ENCODE results near the gene FCGR3A.
A peak's percentile ranks its signal among the peaks of the same experiment; 100 is the strongest.
"Not testable (repeated sequence)": the region's sequence is repeated elsewhere in the genome, so short reads cannot be mapped to it uniquely, and the experiment has no call there.

FCGR3A gene

DNA sequence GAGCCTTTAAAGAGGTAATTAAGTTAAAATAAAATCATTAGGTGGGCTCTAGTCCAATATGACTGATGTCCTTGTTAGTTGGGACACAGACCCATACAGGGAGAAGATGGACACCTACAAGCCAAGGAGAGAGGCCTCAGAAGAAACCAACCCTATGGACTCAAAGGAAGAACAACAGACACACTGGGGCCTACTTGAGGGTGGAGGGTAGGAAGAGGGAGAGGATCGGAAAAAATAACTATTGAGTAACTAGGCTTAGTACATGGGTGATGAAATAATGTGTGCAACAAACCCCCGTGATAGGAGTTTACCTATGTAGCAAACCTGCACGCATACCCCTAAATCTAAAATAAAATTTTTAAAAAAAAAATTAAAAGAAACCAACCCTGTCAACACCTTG lies 4.7 kb upstream of the FCGR3A start:
- not testable (repeated sequence) for H3K4me1 ChIP-seq (ENCODE audit: control insufficient read depth, low read depth, low read length); H3K27ac ChIP-seq (ENCODE audit: low read length); H3K27me3 ChIP-seq (ENCODE audit: control insufficient read depth, insufficient read depth, low read length); H3K4me3 ChIP-seq (ENCODE audit: low read length); H3K9ac ChIP-seq (ENCODE audit: low read length); H3K36me3 ChIP-seq (ENCODE audit: control insufficient read depth, low read depth, low read length); H3K9me3 ChIP-seq (ENCODE audit: control insufficient read depth, low read depth, low read length)

DNA sequence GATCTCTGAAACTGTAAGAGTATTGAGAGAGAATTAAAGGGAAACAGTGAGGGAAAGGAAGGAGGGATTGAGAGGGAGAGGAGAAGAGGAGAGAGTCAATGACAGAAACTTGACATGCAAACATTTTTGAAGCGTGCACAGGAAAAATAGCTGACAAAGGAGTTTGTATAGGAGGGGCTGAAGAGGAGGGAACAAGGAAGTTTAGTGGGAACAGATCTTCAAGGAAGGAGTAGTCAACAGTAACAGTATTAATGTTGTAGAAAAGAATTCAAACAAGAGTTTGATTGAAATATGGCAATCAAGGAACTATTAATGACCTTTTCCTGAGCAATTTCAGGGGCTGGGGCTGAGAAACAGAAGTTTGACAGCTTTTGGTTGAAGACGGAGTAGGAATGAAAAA lies 4.0 kb upstream of the FCGR3A start:
- H3K27me3 ChIP-seq (ENCODE audit: control insufficient read depth, insufficient read depth, low read length); H3K4me1 ChIP-seq (ENCODE audit: control insufficient read depth, low read depth, low read length); H3K36me3 ChIP-seq (ENCODE audit: control insufficient read depth, low read depth, low read length); H3K9ac ChIP-seq (ENCODE audit: low read length); H3K9me3 ChIP-seq (ENCODE audit: control insufficient read depth, low read depth, low read length); H3K27ac ChIP-seq (ENCODE audit: low read length); H3K4me3 ChIP-seq (ENCODE audit: low read length): not testable (repeated sequence)

DNA sequence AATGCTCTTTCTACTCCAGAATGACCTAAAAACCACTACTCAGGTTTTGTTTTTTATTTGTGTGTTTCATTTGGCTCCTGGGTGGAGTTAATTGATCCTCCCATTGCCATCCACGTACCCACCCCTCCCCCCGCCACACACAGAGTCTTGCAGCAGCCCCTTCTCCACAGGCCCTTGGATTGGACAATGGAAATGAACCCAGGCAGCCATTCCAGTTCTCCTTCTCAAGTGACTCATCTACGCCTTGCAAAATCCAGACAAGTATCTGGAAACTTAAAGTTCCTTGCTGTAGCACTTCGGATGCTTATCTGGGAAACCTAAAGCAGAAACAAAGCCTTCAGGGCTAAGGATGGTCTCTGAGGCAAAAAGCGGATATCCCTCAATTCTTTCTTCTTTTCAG lies 1.3 kb upstream of the FCGR3A start:
- not testable (repeated sequence) for H3K36me3 ChIP-seq (ENCODE audit: control insufficient read depth, low read depth, low read length); H3K9ac ChIP-seq (ENCODE audit: low read length); H3K4me1 ChIP-seq (ENCODE audit: control insufficient read depth, low read depth, low read length); H3K27ac ChIP-seq (ENCODE audit: low read length); H3K9me3 ChIP-seq (ENCODE audit: control insufficient read depth, low read depth, low read length); H3K27me3 ChIP-seq (ENCODE audit: control insufficient read depth, insufficient read depth, low read length); H3K4me3 ChIP-seq (ENCODE audit: low read length)

DNA sequence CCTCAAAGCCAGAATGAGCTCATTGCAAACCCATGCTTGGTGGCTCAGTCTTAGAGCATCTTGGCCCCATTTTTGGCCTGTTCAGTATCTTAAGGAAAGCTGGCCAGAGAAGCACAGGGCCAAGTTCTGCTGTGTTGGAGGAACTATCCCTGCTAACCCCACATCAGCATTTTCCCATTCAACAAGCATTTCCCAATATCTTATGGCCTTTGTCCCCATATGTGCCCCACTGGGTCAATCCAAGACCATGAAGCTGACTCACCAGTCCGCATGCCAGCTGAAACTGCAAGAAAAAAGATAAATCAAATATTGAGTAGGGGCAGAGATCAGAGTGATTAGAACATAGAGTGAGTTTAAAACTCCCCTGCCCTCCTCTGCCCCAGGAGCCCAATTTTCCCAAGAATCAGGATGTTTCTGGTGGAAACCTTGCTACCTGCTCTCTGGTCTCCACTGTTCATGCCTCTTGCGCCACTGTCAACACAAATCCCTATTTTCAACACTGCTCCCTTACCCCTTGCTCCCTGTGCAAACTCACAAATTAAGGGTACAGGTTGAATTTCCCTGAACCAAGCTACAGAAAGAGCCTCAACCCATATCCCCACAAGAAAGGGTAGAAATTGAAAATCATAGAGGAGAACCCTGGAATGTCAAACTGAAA lies 740 bp downstream of the FCGR3A start:
- not testable (repeated sequence) for H3K9me3 ChIP-seq (ENCODE audit: control insufficient read depth, low read depth, low read length); H3K36me3 ChIP-seq (ENCODE audit: control insufficient read depth, low read depth, low read length); H3K4me3 ChIP-seq (ENCODE audit: low read length); H3K27ac ChIP-seq (ENCODE audit: low read length); H3K9ac ChIP-seq (ENCODE audit: low read length); H3K4me1 ChIP-seq (ENCODE audit: control insufficient read depth, low read depth, low read length); H3K27me3 ChIP-seq (ENCODE audit: control insufficient read depth, insufficient read depth, low read length)

DNA sequence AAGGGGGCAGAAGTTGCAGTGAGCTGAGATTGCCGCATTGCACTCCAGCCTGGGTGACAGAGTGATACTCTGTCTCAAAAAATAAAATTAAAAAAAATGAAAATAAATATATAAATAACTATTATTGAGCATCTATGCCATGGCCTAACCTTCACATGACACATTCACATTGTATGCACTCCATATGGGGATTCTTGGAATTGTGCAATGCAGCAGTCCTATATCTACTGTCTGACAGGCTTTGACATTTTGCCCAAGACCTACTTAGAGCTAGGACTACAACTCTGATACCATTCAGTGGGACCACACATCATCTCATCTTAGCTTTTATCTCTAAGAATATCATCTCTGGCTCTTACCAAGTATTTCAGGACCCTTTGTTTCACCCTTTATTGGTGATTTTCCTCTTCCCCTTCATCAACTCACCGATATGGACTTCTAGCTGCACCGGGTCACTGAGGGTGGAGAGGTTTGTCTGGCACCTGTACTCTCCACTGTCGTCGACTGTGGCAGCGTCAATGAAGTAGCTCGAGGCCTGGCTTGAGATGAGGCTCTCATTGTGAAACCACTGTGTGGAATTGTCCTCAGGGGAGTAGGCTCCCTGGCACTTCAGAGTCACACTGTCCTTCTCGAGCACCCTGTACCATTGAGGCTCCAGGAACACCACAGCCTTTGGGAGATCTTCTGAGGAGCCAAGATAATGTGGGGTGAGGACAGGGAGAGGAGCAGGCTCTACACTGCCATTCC lies 1.4 kb downstream of the FCGR3A start:
- not testable (repeated sequence) for H3K36me3 ChIP-seq (ENCODE audit: control insufficient read depth, low read depth, low read length); H3K9me3 ChIP-seq (ENCODE audit: control insufficient read depth, low read depth, low read length); H3K27ac ChIP-seq (ENCODE audit: low read length)

DNA sequence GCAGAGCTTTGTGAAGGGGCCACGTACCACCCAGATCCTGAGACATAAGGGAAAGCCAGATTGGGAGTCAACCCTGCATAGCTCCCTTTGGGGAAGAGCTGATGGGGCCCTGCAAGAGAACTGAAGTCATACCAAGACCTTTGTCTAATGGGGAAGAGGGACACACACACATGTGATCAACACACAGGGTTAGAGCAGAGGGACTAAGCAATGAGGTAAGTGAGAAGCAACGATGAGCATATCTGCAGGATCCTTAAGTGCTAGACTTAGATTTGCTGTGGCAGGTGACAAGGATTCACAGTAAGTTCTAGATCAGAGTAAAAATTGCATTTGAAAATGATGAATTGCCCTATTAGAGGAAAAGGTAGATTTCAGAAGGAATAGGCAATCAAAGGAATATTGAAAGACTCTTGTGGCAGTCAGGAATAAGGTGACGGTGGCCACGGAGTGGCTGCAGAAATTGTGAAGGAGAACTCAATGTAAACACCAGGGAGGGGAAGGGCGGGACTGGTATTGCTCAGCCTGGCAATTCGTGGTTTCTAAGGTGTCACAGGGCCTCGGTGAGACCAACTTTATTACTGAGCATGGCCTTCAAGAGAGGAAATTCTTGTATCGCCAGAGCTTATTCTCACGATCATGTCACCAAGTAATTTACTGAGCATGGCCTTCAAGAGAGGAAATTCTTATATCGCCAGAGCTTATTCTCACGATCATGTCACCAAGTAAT lies 4.5 kb downstream of the FCGR3A start:
- not testable (repeated sequence) for H3K9me3 ChIP-seq (ENCODE audit: control insufficient read depth, low read depth, low read length); H3K27me3 ChIP-seq (ENCODE audit: control insufficient read depth, insufficient read depth, low read length); H3K27ac ChIP-seq (ENCODE audit: low read length); H3K4me1 ChIP-seq (ENCODE audit: control insufficient read depth, low read depth, low read length); H3K4me3 ChIP-seq (ENCODE audit: low read length); H3K36me3 ChIP-seq (ENCODE audit: control insufficient read depth, low read depth, low read length); H3K9ac ChIP-seq (ENCODE audit: low read length)

More for the DNA sequence above, 1.4 kb downstream of the FCGR3A start:
- H3K4me1 ChIP-seq (ENCODE audit: control insufficient read depth, low read depth, low read length); H3K4me3 ChIP-seq (ENCODE audit: low read length); H3K9ac ChIP-seq (ENCODE audit: low read length); H3K27me3 ChIP-seq (ENCODE audit: control insufficient read depth, insufficient read depth, low read length): not testable (repeated sequence)

DNA sequence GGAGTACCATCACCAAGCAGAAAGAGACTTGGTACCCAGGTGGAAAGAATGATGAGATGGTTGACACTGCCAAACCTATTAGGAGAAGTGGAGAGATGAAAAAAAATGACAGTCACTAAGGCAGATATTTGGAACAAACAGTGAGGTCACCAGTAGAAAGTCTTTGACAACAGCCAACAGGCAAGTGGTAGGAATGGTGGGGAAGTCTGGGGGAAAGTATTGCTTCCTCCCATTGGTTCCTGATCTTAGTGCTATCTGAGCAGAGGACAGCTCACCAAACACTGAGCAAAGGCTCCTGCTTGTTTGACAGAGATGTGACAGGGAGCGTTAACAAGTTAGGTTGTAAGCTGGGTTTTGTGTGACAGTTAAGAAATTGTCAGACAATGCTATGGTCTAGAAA lies 6.5 kb downstream of the FCGR3A start:
- H3K9ac ChIP-seq (ENCODE audit: low read length); H3K4me3 ChIP-seq (ENCODE audit: low read length); H3K4me1 ChIP-seq (ENCODE audit: control insufficient read depth, low read depth, low read length); H3K27me3 ChIP-seq (ENCODE audit: control insufficient read depth, insufficient read depth, low read length); H3K27ac ChIP-seq (ENCODE audit: low read length); H3K9me3 ChIP-seq (ENCODE audit: control insufficient read depth, low read depth, low read length); H3K36me3 ChIP-seq (ENCODE audit: control insufficient read depth, low read depth, low read length): not testable (repeated sequence)

DNA sequence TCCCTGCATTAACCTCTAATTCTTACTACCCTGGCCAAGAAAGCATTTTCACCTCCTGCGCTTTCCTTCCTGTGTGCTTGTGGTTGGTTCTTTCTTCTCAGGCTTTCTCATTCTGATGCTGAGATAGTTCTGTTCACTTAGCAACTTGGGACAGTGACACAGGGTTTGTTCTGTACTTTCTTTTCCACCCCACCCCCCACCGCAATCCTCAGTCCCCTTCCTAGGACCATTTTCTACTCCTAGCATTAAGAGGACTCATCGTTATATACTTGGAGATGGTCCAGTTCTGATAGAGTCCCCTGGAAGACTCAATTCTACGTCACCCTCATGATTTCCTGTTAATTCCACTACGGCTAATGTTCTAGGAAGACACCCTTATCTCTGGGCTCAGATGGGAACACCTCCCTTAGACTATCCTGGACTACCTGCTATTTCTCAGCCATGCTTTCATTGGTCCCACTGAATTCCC lies 7.5 kb downstream of the FCGR3A start:
- H3K27me3 ChIP-seq (ENCODE audit: control insufficient read depth, insufficient read depth, low read length); H3K4me3 ChIP-seq (ENCODE audit: low read length); H3K27ac ChIP-seq (ENCODE audit: low read length); H3K36me3 ChIP-seq (ENCODE audit: control insufficient read depth, low read depth, low read length); H3K4me1 ChIP-seq (ENCODE audit: control insufficient read depth, low read depth, low read length); H3K9me3 ChIP-seq (ENCODE audit: control insufficient read depth, low read depth, low read length); H3K9ac ChIP-seq (ENCODE audit: low read length): not testable (repeated sequence)

DNA sequence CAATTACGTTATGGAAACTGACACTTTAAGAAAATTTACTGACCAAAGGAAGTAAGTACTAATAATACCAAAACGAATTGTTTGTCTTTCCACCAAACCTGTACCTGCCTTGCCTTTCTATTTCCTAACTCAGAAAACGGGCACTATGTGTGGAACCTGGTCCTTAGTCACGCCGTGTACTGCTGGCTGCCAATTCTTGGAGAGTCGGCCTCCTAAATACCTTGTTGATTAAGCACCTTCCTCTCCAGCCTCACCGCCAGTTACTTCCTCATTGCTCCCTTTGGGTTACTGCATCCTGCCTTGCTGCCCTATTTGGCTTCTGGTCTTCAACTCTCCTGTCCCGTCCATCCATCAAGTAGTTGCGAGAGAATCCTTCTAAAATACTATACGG lies 9.1 kb downstream of the FCGR3A start:
- H3K9me3 ChIP-seq (ENCODE audit: control insufficient read depth, low read depth, low read length); H3K27ac ChIP-seq (ENCODE audit: low read length); H3K4me1 ChIP-seq (ENCODE audit: control insufficient read depth, low read depth, low read length); H3K27me3 ChIP-seq (ENCODE audit: control insufficient read depth, insufficient read depth, low read length); H3K9ac ChIP-seq (ENCODE audit: low read length); H3K36me3 ChIP-seq (ENCODE audit: control insufficient read depth, low read depth, low read length): not testable (repeated sequence)
- H3K4me3 ChIP-seq (ENCODE audit: low read length): peak overlapping the region; percentile 74

DNA sequence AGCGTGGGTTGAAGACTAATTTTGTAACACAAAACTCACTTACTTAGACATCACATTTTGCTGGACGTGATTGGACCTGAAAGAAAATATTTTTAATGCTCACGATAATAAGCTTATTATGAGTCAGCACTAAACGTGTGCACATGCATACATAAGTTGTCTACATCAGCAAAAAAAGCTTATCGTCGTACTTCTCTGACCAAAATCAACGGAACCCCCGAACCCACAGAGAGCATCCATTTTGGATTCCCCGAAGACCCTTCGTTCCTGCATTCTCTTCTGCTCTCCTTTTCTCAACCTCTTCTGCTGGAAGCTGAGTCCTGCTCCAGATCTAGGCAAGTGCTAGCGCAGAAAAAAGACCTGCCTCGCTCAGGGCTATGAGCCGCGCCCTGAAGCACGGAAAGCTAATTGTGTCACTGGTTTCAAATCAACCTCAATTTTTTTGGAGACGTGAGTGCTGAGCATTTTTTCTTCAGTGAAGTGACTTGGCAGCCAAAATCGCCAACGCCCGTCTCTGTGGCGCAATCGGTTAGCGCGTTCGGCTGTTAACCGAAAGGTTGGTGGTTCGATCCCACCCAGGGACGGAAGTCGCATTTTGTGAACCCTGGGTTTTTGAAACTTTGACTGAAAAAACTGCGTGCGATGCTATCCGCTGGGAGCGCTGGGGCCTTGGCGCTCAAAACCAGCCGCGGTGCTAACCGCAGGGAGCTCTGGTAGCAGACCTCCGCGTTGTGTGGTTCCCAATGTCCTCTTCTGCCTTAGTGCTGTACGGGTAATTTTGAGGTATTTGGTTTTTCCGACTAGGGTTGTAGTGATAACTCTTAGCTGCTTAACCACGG lies 9.7 kb downstream of the FCGR3A start:
- Histone ChIP-seq H3K9ac (ENCODE audit: low read length) (peak overlapping the region; percentile 29), H3K4me3 (ENCODE audit: low read length) (peak overlapping the region; percentile 74)
- H3K4me1 ChIP-seq (ENCODE audit: control insufficient read depth, low read depth, low read length); H3K27ac ChIP-seq (ENCODE audit: low read length); H3K36me3 ChIP-seq (ENCODE audit: control insufficient read depth, low read depth, low read length); H3K27me3 ChIP-seq (ENCODE audit: control insufficient read depth, insufficient read depth, low read length); H3K9me3 ChIP-seq (ENCODE audit: control insufficient read depth, low read depth, low read length): not testable (repeated sequence)

DNA sequence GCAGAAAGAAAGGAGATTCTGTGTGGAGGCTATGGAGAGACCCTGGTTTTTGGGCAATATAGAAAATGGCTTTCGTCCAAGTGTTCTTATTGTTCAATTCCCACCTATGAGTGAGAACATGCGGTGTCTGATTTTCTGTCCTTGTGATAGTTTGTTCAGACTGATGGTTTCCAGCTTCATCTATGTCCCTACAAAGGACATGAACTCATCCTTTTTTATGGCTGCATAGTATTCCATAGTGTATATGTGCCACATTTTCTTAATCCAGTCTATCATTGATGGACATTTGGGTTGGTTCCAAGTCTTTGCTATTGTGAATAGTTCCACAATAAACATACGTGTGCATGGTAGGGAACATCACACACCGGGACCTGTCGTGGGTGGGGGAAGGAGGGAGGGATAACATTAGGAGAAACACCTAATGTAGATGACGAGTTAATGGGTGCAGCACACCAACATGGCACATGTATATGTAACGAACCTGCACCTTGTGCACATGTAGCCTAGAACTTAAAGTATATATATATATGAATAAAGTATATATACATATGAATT lies 10.6 kb downstream of the FCGR3A start:
- not testable (repeated sequence) for H3K9ac ChIP-seq (ENCODE audit: low read length); H3K9me3 ChIP-seq (ENCODE audit: control insufficient read depth, low read depth, low read length); H3K27me3 ChIP-seq (ENCODE audit: control insufficient read depth, insufficient read depth, low read length); H3K36me3 ChIP-seq (ENCODE audit: control insufficient read depth, low read depth, low read length); H3K27ac ChIP-seq (ENCODE audit: low read length); H3K4me1 ChIP-seq (ENCODE audit: control insufficient read depth, low read depth, low read length)
- peak overlapping the region; percentile 74 for H3K4me3 ChIP-seq (ENCODE audit: low read length)

Measured in iPS-18a (cell line).